K562 (cell line): ENCODE results near the gene PRRG4. TPM values are rescaled to one million over a fixed set of nuclear protein-coding genes. Genes with fewer than 3 reads are reported as not detected.

Source experiments
- CREB3 ChIP-seq: fragments of 450-650 bp; conservative IDR thresholded peaks from 2 replicates; pipeline ENCODE4 v1.6.1; 2016; ENCODE audit warnings: missing genetic modification characterization, low read depth, mild to moderate bottlenecking, missing compliant biosample characterization, moderate library complexity
- IRF1 ChIP-seq: sonication (generic); formaldehyde crosslinking; IDR thresholded peaks from 2 replicates; pipeline ENCODE4 v1.8.0; 2022; ENCODE audit warnings: missing genetic modification reagents, mild to moderate bottlenecking, borderline replicate concordance
- JUNB ChIP-seq: fragments of 450-650 bp; formaldehyde crosslinking; conservative IDR thresholded peaks from 2 replicates; pipeline ENCODE4 v1.4.0; 2020; ENCODE audit warnings: mild to moderate bottlenecking
- MTF1 ChIP-seq: fragments of 250-450 bp; sonication (Bioruptor Pico); IDR thresholded peaks from 2 replicates; pipeline ENCODE4 v1.9.0; 2021; ENCODE audit warnings: moderate library complexity, mild to moderate bottlenecking, inconsistent platforms, borderline replicate concordance
- POLR2AphosphoS5 ChIP-seq: IDR thresholded peaks from 2 replicates; pipeline ENCODE4 v1.6.1; 2011; ENCODE audit warnings: mild to moderate bottlenecking, low read depth, low read length, moderate library complexity; ENCODE audit not compliant: control insufficient read depth, insufficient read depth
- RCOR1 ChIP-seq, 2 experiments: IDR thresholded peaks; 2 replicates each; pipeline ENCODE4 v1.6.1; 2012; ENCODE audit warnings: low read depth in 2 of 2, low read length in 2 of 2, borderline replicate concordance in 1 of 2, improper control_type of control experiment in 1 of 2
- TRIM25 ChIP-seq: fragments of 450-650 bp; IDR thresholded peaks from 2 replicates; pipeline ENCODE4 v1.7.0; 2016; ENCODE audit warnings: borderline replicate concordance
- XRCC4 ChIP-seq: IDR thresholded peaks from one replicate; pipeline ENCODE4 v1.6.1; 2011; ENCODE audit not compliant: insufficient read depth, insufficient read length; ENCODE audit errors: extremely low read depth
- ZBTB2 ChIP-seq: fragments of 450-650 bp; IDR thresholded peaks from 2 replicates; pipeline ENCODE4 v1.6.1; 2016; ENCODE audit warnings: antibody characterized with exemption
- ZNF232 ChIP-seq: sonication (generic); formaldehyde crosslinking; IDR thresholded peaks from 2 replicates; pipeline ENCODE4 v1.8.0; 2022; ENCODE audit warnings: mild to moderate bottlenecking, missing genetic modification reagents
- polyA plus RNA-seq, 8 experiments: library from polyadenylated mRNA; depleted of rRNA in 4 of 8; stranded (reverse) in 5 of 8; unstranded in 3 of 8; fragments of >200 nt; fragmentation: Nextera tagmentation in 2 of 8; fragmentation: Illumina TruSeq in 1 of 8; extraction: Ambion mirVana in 2 of 8; extraction: Trizol in 1 of 8; gene quantifications; 2 replicates each; pipeline versions ENCODE4 v1.2.1 to v1.2.3, GENCODE V29; 2011 to 2014; ENCODE audit warnings: inconsistent platforms in 1 of 8, missing spikeins in 1 of 8
- total RNA-seq, 7 experiments: library from RNA; depleted of rRNA in 6 of 7; stranded (reverse); fragments of >200 nt in 6 of 7; fragmentation: Illumina TruSeq in 2 of 7; extraction: Trizol in 2 of 7; gene quantifications; 2 replicates each; pipeline versions ENCODE4 v1.2.1 to v1.2.3, GENCODE V29; 2011 to 2021; ENCODE audit warnings: low replicate concordance in 1 of 7

Gene PRRG4
- total and polyA plus RNA-seq, 9 of the 15 experiments (the other 6 are each of a cell fraction or from before 2014, with no cell fraction given): not detected

- TF ChIP-seq MTF1: no peak
- no peak for TF ChIP-seq IRF1
- TF ChIP-seq TRIM25: no peak
- TF ChIP-seq RCOR1 (IDR thresholded peaks at IDR 0.05; ENCODE audit: borderline replicate concordance in 1 of 2, low read depth in 2 of 2, low read length in 2 of 2): 0 out of 4 replicates have a peak, but pooled peaks of 1 of the 2 experiments have one; percentile 14
- TF ChIP-seq JUNB (CRISPR knock-in tag): no peak
- no peak for TF ChIP-seq XRCC4
- TF ChIP-seq ZBTB2: peak; percentile 48; the same call in 1 of the 2 replicates
- no peak for TF ChIP-seq ZNF232
- TF ChIP-seq CREB3 (tag): no peak
- TF ChIP-seq POLR2AphosphoS5: peak; percentile 77
These were observed 62.8 kb downstream of the PRRG4 start, which contains the start of gene QSER1 (continued) for GRCh38 chr11:32892355-32893092.
